ENCODE results near the gene RBM19. TPM values are rescaled to one million over a fixed set of nuclear protein-coding genes. Genes with fewer than 3 reads are reported as not detected.

Gene RBM19
- total RNA-seq, 4 donors from 2014 or later: 20.7 to 41.1 (median 23.4) TPM

DNA sequence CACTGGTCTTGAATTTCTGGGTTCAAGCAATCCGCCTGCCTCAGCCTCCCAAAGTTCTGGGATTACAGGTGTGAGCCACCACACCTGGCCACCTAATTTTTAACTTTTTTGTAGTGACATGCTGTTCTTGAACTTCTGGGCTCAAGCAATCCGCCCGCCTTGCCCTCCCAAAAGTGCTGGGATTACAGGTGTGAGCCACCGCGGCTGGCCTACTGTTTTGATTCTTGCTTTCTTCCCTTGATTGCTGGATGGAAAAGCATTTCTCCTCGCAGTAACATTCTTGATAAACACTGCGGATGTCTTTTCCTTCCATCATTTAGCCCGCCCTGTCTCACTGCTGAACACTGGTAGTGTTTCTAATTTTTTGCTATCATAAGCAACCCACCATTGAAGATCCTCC is 72.9 kb downstream of the RBM19 start:
- no peak for DNase-seq (ENCODE audit: low spot score in 2 of 2)
- intact Hi-C loops (cut with DNase I; ENCODE audit: low total_unique reads): no loop called here
- TF ChIP-seq, protein P1, sequence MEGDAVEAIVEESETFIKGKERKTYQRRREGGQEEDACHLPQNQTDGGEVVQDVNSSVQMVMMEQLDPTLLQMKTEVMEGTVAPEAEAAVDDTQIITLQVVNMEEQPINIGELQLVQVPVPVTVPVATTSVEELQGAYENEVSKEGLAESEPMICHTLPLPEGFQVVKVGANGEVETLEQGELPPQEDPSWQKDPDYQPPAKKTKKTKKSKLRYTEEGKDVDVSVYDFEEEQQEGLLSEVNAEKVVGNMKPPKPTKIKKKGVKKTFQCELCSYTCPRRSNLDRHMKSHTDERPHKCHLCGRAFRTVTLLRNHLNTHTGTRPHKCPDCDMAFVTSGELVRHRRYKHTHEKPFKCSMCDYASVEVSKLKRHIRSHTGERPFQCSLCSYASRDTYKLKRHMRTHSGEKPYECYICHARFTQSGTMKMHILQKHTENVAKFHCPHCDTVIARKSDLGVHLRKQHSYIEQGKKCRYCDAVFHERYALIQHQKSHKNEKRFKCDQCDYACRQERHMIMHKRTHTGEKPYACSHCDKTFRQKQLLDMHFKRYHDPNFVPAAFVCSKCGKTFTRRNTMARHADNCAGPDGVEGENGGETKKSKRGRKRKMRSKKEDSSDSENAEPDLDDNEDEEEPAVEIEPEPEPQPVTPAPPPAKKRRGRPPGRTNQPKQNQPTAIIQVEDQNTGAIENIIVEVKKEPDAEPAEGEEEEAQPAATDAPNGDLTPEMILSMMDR (IDR thresholded peaks at IDR 0.05): no peak
- TF ChIP-seq POLR2A (IDR thresholded peaks at IDR 0.05): no peak
- no peak overlapping the region for H3K4me3 ChIP-seq (ENCODE audit: low read depth, poor library complexity, severe bottlenecking)
- WGBS, 2 donors: 99% methylated on average over 8 of the region's 8 CpGs

DNA sequence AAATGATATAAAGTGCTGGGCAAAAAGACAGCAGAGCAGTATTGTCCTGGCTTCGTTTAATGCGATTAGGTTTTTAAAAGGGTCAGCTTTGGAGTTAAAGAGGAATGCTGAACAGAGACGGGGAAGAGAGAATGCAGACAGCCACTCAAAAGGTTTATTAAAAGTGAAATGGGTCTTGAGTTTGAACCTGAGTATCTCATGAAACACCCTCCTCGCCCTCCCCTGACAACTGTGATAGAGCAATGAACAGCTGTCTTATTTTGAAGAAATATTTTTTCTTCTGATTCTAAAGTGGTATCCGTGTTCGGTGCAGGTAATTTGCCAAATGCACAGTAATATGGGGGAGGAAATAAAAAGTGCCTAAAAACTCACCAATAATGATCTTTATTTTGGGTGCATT is 73.6 kb downstream of the RBM19 start:
- 88 to 93% methylated on average over 6 of the region's 6 CpGs for WGBS, 2 donors
- DNase-seq (ENCODE audit: low spot score in 2 of 2): no peak

GRCh38 chr12:113891739-113892520 is 74.2 kb downstream of the RBM19 start:
- DNase-seq (ENCODE audit: low spot score in 2 of 2): no peak
- H3K4me3 ChIP-seq (ENCODE audit: low read depth, poor library complexity, severe bottlenecking): no peak overlapping the region
- TF ChIP-seq, protein P1 (IDR thresholded peaks at IDR 0.05): no peak
- no peak for TF ChIP-seq POLR2A (IDR thresholded peaks at IDR 0.05)
- WGBS, 2 donors: 76 to 82% methylated on average over 15 of the region's 15 CpGs
- intact Hi-C loops (cut with DNase I; ENCODE audit: low total_unique reads): no loop called here

More for the DNA sequence above, 73.6 kb downstream of the RBM19 start:
- no peak for TF ChIP-seq POLR2A (IDR thresholded peaks at IDR 0.05)
- TF ChIP-seq, protein P1 (IDR thresholded peaks at IDR 0.05): no peak
- intact Hi-C loops (cut with DNase I; ENCODE audit: low total_unique reads): no loop called here
- H3K4me3 ChIP-seq (ENCODE audit: low read depth, poor library complexity, severe bottlenecking): no peak overlapping the region

DNA sequence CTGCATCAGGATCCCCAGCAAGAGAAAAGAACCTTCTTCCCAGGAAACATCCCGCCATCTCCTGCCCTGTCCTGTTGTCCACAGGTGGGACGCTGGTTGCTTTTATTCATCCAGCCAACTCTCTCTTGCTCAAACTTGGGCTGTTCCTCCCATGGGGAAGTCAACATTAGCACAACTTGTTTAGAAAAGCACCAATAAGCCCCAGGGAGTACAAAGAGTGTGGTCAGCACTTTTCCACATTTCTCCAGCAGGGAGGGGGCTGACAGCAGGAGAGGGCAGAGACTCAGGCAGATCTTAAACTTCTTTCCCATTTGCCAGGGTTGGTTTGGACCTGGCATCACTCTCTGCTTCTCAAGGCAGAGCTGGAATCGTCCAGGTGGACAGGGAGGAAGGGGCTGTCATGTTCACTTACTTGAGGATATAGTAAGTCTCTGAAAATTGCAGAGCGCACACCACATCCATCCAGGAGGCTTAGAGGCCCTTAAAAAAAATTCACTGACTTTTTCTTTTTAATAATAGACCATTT is 74.9 kb downstream of the RBM19 start:
- intact Hi-C loops (cut with DNase I; ENCODE audit: low total_unique reads): no loop called here
- no peak overlapping the region for H3K4me3 ChIP-seq (ENCODE audit: low read depth, poor library complexity, severe bottlenecking)
- no peak for TF ChIP-seq POLR2A (IDR thresholded peaks at IDR 0.05)
- TF ChIP-seq, protein P1 (IDR thresholded peaks at IDR 0.05): no peak
- DNase-seq (ENCODE audit: low spot score in 2 of 2): no peak
- 81 to 95% methylated on average over 4 of the region's 4 CpGs for WGBS, 2 donors

GRCh38 chr12:113889891-113890581 is 76.1 kb downstream of the RBM19 start:
- H3K4me3 ChIP-seq (ENCODE audit: low read depth, poor library complexity, severe bottlenecking): no peak overlapping the region
- intact Hi-C loops (cut with DNase I; ENCODE audit: low total_unique reads): no loop called here
- DNase-seq (ENCODE audit: low spot score in 2 of 2): no peak
- 44 to 51% methylated on average over 23 of the region's 23 CpGs for WGBS, 2 donors
- TF ChIP-seq POLR2A (IDR thresholded peaks at IDR 0.05): no peak
- TF ChIP-seq, protein P1 (IDR thresholded peaks at IDR 0.05): no peak

Measured in lower leg skin (tissue), 4 donors.